Prostate gland (tissue), 2 donors: ENCODE results near the gene VAMP1.

ENCODE experiments used
- CTCF ChIP-seq, 4 experiments: fragments of 200-600 bp in 2 of 4; fragments of 450-650 bp in 2 of 4; sonication (generic) in 2 of 4; IDR thresholded peaks; 1 replicate in 3 of 4; 2 replicates in 1 of 4; pipeline ENCODE4 v1.5.1; 2016 to 2019; ENCODE audit warnings: antibody characterized with exemption in 4 of 4, mild to moderate bottlenecking in 2 of 4, moderate library complexity in 2 of 4
- POLR2A ChIP-seq: fragments of 450-650 bp; IDR thresholded peaks from one replicate; pipeline ENCODE4 v1.6.1; 2016; ENCODE audit warnings: antibody characterized with exemption, mild to moderate bottlenecking

GRCh38 chr12:6469092-6469491 is 1.4 kb downstream of the VAMP1 start:
- no peak for TF ChIP-seq CTCF (IDR thresholded peaks at IDR 0.05)
- no peak for TF ChIP-seq POLR2A
